Muscle layer of colon (tissue), 2 donors: ENCODE data around the gene HMX3.

ENCODE experiments used
- H3K27ac ChIP-seq: one replicate; pipeline ENCODE4 v1.7.0; 2013; ENCODE audit warnings: low read depth, mild to moderate bottlenecking, low read length, moderate library complexity
- H3K27me3 ChIP-seq, 2 donors: one replicate each; pipeline ENCODE4 v1.7.0; 2013; ENCODE audit warnings: low read length in 2 of 2, mild to moderate bottlenecking in 2 of 2; ENCODE audit not compliant: insufficient read depth in 2 of 2, control insufficient read depth in 1 of 2
- H3K36me3 ChIP-seq: one replicate; pipeline ENCODE4 v1.7.0; 2013; ENCODE audit warnings: mild to moderate bottlenecking, low read length; ENCODE audit not compliant: insufficient read depth
- H3K4me1 ChIP-seq: one replicate; pipeline ENCODE4 v1.7.0; 2013; ENCODE audit warnings: mild to moderate bottlenecking, low read length; ENCODE audit not compliant: insufficient read depth
- H3K4me3 ChIP-seq, 2 donors: one replicate each; pipeline ENCODE4 v1.7.0; 2013; ENCODE audit warnings: low read length in 2 of 2, low read depth in 1 of 2, mild to moderate bottlenecking in 1 of 2, moderate library complexity in 1 of 2
- H3K9ac ChIP-seq: one replicate; pipeline ENCODE4 v1.7.0; 2013; ENCODE audit warnings: low read length
- H3K9me3 ChIP-seq: one replicate; pipeline ENCODE4 v1.7.0; 2013; ENCODE audit warnings: mild to moderate bottlenecking, low read length
- donor health status: abdominal sarcoma.
- donor health status: Adenocarcinoma of cecum.

The HMX3 gene

GRCh38 chr10:123135415-123136141 is at the start of gene HMX3:
HMX3 (plus strand) TSS chr10:123135970; CDS start chr10:123136051, 81 bp downstream.
- Histone ChIP-seq H3K9ac (no peak within 1 kb of the TSS), H3K4me1 (peaks cover 27% of the 10 kb centered on the region), H3K27me3 (peaks cover 88 to 96% of the 10 kb centered on the region in 2 donors), H3K4me3 (peak within 1 kb of the TSS in 1 of 2 donors; percentile 35), H3K9me3 (no peaks in the 10 kb centered on the region), H3K36me3 (no peaks in the 10 kb centered on the region), H3K27ac (no peak within 1 kb of the TSS)

GRCh38 chr10:123086281-123086680 is 49.5 kb upstream of the HMX3 start:
- Histone ChIP-seq H3K27me3 (no peaks in the 10 kb centered on the region), H3K9ac (no peak overlapping the region), H3K9me3 (no peaks in the 10 kb centered on the region), H3K36me3 (no peaks in the 10 kb centered on the region), H3K4me3 (no peak overlapping the region), H3K4me1 (no peaks in the 10 kb centered on the region), H3K27ac (no peak overlapping the region)

GRCh38 chr10:123087348-123087747 is 48.4 kb upstream of the HMX3 start:
- Histone ChIP-seq H3K9me3 (no peaks in the 10 kb centered on the region), H3K4me1 (no peaks in the 10 kb centered on the region), H3K27ac (no peak overlapping the region), H3K36me3 (no peaks in the 10 kb centered on the region), H3K4me3 (no peak overlapping the region), H3K9ac (no peak overlapping the region), H3K27me3 (no peaks in the 10 kb centered on the region)

- H3K27me3 ChIP-seq: no peaks in the 10 kb centered on the region
- H3K4me3 ChIP-seq: no peak overlapping the region
- no peak overlapping the region for H3K9ac ChIP-seq
- H3K27ac ChIP-seq: no peak overlapping the region
- no peaks in the 10 kb centered on the region for H3K36me3 ChIP-seq
- H3K9me3 ChIP-seq: no peaks in the 10 kb centered on the region
- no peaks in the 10 kb centered on the region for H3K4me1 ChIP-seq
Measured at GRCh38 chr10:123087786-123088185, 48.0 kb upstream of the HMX3 start.

GRCh38 chr10:123092635-123093414 is 42.9 kb upstream of the HMX3 start:
- H3K4me3 ChIP-seq: no peak overlapping the region
- no peaks in the 10 kb centered on the region for H3K9me3 ChIP-seq
- H3K27ac ChIP-seq: no peak overlapping the region
- no peaks in the 10 kb centered on the region for H3K4me1 ChIP-seq
- no peak overlapping the region for H3K9ac ChIP-seq
- H3K27me3 ChIP-seq: no peaks in the 10 kb centered on the region
- no peaks in the 10 kb centered on the region for H3K36me3 ChIP-seq

- no peak overlapping the region for H3K9ac ChIP-seq
- no peaks in the 10 kb centered on the region for H3K4me1 ChIP-seq
- H3K9me3 ChIP-seq: no peaks in the 10 kb centered on the region
- no peaks in the 10 kb centered on the region for H3K36me3 ChIP-seq
- H3K27me3 ChIP-seq: no peaks in the 10 kb centered on the region
- H3K4me3 ChIP-seq: no peak overlapping the region
- H3K27ac ChIP-seq: no peak overlapping the region
Measured at GRCh38 chr10:123093489-123093888, 42.3 kb upstream of the HMX3 start.

GRCh38 chr10:123096452-123096851 is 39.3 kb upstream of the HMX3 start:
- Histone ChIP-seq H3K36me3 (no peaks in the 10 kb centered on the region), H3K4me3 (no peak overlapping the region), H3K9me3 (no peaks in the 10 kb centered on the region), H3K27me3 (no peaks in the 10 kb centered on the region), H3K4me1 (no peaks in the 10 kb centered on the region), H3K9ac (no peak overlapping the region), H3K27ac (no peak overlapping the region)

GRCh38 chr10:123097039-123097438 is 38.7 kb upstream of the HMX3 start:
- Histone ChIP-seq H3K27me3 (no peaks in the 10 kb centered on the region), H3K4me3 (no peak overlapping the region)

GRCh38 chr10:123100030-123100762 is 35.6 kb upstream of the HMX3 start:
- no peaks in the 10 kb centered on the region for H3K4me1 ChIP-seq
- H3K36me3 ChIP-seq: no peaks in the 10 kb centered on the region
- no peaks in the 10 kb centered on the region for H3K9me3 ChIP-seq
- no peak overlapping the region for H3K4me3 ChIP-seq
- H3K27ac ChIP-seq: no peak overlapping the region
- H3K27me3 ChIP-seq: no peaks in the 10 kb centered on the region
- H3K9ac ChIP-seq: no peak overlapping the region

More at GRCh38 chr10:123097039-123097438, 38.7 kb upstream of the HMX3 start:
- Histone ChIP-seq H3K27ac (no peak overlapping the region), H3K9me3 (no peaks in the 10 kb centered on the region), H3K36me3 (no peaks in the 10 kb centered on the region), H3K4me1 (no peaks in the 10 kb centered on the region), H3K9ac (no peak overlapping the region)

- no peak overlapping the region for H3K4me3 ChIP-seq
- H3K9me3 ChIP-seq: no peaks in the 10 kb centered on the region
- no peaks in the 10 kb centered on the region for H3K4me1 ChIP-seq
- no peaks in the 10 kb centered on the region for H3K36me3 ChIP-seq
- no peak overlapping the region for H3K27ac ChIP-seq
- H3K9ac ChIP-seq: no peak overlapping the region
- no peaks in the 10 kb centered on the region for H3K27me3 ChIP-seq
Measured at GRCh38 chr10:123101872-123102271, 33.9 kb upstream of the HMX3 start.

GRCh38 chr10:123102673-123103072 is 33.1 kb upstream of the HMX3 start:
- Histone ChIP-seq H3K27ac (no peak overlapping the region), H3K9ac (no peak overlapping the region), H3K36me3 (no peaks in the 10 kb centered on the region), H3K9me3 (no peaks in the 10 kb centered on the region), H3K4me3 (no peak overlapping the region), H3K27me3 (no peaks in the 10 kb centered on the region), H3K4me1 (no peaks in the 10 kb centered on the region)
